NCI-H2227 (cell line): ENCODE data around the gene HACD3.

Source experiments
- DNase-seq: peaks from one replicate; lab custom pipeline; 2025; ENCODE audit not compliant: unreplicated experiment; lab: John Stamatoyannopoulos, UW

HACD3 gene

DNA sequence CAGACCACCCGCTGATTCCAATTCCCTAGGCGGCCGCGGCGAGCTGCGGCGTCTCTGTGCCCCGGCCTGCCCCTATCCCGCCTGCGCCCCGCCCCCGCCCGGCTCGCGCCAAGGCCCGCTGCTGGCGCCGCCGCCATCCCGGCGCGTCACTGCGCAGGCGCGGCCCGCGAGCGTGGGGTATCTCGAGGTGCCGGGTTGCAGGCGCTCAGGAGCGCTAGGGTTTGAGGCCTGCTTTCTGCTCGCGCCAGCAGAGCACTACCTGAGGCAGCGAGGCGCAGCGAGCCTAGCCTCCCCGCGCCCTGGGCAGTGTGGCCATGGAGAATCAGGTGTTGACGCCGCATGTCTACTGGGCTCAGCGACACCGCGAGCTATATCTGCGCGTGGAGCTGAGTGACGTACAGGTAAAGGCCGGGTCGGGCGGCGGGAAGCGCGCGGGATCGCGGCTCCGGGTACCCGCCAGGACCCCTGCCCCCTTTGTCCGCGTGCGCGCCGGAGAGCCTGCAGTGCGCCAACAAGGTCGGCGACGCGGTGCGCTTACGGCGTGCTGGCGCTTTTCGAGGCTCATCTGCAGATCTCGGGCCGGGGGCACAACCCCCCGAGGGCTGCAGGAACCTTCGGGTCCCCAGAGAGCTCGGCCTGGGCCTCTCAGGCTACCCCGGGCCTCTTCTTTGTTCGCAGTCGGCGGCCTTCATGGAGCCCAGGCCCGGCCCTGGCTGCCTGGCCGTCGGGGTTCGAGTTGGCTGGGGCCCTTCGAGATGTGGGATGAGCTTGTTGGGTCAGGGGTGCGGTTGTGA, at the start of gene HACD3:
TSS of gene HACD3 (plus strand) at position 146 of the 794 bp plus-strand sequence. CDS start at position 315, 169 bp downstream.
- peak; percentile 89 for DNase-seq

- DNase-seq: no peak
Measured at GRCh38 chr15:65484876-65485275, 45.4 kb upstream of the HACD3 start.

GRCh38 chr15:65494076-65494475, 36.2 kb upstream of the HACD3 start:
- no peak for DNase-seq

DNA sequence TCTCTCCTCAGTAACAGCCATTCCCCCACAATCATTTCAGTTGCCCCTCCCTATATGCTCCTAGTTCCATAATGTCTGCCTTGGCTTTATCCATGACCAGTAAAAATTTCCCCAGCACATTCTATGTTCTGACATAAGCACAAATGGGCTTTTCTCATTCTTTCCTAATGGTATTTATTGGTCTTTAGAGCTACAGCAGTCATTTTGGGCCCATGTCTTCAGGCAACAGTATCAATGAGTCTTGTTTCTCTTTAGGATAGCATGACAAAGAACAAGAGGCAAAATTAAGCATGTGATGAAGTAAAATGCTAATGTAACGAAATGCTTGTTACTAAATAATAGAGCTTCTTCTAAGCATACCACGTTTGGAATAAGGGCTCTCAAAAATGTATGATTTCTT, 20.9 kb upstream of the HACD3 start:
- DNase-seq: no peak

DNA sequence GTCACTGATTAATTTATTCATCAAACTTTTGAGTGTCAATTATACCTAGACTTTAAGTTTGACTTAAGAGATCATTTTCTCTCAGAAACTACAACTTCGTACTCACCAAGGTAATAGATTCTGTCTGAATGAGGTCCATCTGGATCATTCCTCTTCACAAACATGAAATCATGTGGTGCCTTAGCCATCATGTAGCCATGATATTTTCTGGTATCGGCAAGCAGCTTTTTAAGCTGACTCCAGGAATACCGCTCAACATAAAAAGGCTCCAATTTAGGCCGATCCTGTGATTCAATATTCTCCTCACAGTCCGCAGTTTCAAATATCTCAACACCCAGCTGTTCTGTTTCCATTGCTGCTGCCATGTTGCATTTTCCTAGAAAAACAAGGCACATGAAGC, 18.1 kb upstream of the HACD3 start:
- DNase-seq: no peak

DNA sequence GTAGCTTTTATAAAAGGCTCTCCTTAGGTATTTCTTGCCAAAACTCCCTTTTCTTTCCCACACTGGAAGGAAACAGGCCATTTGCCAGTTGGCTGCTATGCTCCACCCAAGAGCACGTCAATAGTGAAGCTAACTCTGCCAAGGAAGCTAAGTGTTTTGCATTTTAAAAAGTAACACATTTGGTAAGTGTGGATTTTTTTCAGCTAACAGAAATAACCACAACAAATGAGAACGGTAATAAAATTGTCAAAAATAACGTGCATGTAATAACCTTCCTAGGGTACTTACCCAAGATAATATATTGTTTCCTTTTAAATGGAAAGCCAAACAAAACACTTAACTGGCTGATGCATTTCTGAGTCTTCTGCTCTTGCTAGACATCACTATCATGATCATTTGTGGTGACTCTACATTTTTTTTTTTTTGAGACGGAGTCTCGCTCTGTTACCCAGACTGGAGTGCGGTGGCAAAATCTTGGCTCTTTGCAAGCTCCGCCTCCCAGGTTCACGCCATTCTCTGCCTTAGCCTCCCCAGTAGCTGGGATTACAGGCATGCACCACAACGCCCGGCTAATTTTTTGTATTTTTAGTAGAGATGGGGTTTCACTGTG, 17.4 kb upstream of the HACD3 start:
- no peak for DNase-seq

DNA sequence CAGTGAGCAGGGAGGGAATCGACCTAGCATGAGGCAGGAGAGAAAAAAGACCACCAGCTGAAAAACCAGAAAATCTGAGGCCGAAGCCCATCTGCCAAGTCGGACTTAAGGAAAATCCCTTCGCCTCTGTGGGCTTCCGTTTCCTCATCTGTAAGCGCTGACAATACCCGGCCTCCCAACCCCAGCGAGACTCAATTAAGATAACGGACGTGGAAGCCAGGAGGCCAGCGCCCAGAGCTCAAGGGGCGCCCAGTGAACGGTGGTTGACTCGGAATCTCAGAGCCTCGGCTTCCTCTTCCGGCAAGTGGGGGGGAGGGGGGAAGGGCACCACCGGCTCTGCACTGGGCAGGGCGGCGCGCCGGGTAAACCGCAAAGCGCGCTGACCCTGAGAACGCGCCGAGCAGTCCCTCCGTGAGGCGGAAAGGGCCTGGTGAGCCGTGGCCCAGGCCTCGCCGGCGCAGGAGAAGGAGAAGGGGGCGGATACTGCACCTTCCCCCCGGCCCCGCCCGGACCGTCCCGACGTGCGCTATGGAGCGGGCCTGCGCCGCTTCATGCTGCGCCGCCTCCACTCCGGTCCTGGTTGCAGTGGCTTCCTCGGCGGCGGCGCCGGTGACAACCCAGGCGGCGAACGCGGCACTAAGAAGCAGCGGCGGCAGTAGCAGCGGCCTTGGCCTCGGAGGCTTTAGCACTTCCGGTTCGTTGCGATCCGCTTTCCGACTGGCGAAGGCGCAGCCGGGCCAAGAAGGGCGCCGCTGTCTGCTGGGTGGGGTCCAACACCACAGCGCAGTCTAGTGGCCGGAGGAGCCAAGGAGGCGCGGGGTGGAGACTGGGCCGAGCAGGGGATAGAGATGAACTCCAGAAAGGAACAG, 13.0 kb upstream of the HACD3 start, which contains the start of gene DPP8:
TSS of gene DPP8 (minus strand) at position 693 of the 869 bp plus-strand sequence. CDS start 5,136 bp downstream, outside the sequence.
- peak; percentile 92 for DNase-seq

DNA sequence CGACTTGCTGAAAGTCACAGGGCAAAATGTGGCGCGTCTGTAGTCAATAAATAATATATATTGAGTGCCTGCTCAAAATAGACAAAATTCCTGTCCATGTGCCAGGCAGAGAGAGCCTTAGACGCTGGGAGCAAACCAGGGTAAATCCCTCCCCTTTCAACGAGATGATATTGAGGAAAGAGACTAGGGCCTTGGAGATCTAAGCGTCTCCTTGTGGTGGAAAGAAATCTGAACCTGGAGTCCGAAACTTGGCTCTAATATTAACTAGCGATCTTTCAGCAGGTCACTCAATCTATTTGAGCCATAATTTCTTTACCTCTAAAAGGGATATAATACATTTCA, 12.4 kb upstream of the HACD3 start:
- no peak for DNase-seq

GRCh38 chr15:65518633-65519285, 11.5 kb upstream of the HACD3 start:
- peak; percentile 46 for DNase-seq

DNA sequence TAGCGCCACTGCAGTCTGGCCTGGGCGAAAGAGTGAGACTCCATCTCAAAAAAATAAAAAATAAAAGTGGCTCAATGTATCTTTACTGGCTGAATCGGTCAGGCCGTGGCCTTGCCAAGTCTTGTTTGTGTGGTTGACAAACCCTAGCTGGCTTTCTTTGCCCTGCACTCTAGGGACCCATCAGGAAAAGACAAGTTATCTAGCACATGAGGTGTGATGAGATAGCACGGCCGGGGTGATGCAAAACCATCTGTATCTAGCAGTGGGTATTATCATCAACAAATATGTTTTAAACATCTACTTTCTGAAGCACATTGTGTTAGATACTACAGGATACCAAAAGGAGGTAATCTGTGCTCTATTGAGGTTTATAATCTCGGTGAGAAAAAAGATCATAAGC, 8.9 kb upstream of the HACD3 start:
- no peak for DNase-seq

DNA sequence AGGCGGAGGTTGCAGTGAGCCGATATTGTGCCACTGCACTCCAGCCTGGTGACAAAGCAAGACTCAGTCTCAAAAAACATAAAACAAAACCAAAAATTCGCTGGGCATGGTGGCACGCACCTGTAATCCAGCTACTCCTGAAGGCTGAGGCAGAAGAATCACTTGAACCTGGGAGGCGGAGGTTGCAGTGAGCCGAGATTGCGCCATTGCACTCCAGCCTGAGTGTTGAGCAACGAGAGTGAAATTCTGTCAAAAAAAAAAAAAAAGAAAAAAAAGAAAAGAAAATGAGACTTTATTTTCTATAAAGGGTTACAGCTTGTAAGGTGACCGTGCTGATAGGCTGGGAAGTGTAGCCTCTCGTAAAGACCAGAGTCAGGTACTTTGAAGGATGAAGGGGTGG, 6.0 kb upstream of the HACD3 start:
- DNase-seq: no peak

DNA sequence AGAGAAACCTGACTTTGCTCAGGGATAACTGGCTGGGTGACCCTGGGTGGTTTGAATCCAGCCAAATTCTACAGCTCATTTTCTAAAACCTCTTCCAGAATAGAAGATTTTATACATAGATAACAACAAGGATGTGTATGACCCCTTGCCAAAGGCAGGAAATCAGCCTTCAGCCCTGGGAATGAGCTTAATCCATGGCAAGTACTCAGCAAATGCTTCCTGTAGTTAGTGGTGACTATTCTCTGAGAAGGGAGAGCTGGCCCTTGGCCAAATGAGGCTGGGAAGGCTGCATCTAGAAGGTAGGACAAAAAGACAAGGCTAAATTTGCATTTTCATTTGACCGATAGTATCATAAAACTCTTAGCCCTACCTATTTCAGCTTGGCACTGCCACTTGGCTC, 4.6 kb upstream of the HACD3 start:
- DNase-seq: no peak

- no peak for DNase-seq
Measured at GRCh38 chr15:65528461-65529060, 1.7 kb upstream of the HACD3 start.

DNA sequence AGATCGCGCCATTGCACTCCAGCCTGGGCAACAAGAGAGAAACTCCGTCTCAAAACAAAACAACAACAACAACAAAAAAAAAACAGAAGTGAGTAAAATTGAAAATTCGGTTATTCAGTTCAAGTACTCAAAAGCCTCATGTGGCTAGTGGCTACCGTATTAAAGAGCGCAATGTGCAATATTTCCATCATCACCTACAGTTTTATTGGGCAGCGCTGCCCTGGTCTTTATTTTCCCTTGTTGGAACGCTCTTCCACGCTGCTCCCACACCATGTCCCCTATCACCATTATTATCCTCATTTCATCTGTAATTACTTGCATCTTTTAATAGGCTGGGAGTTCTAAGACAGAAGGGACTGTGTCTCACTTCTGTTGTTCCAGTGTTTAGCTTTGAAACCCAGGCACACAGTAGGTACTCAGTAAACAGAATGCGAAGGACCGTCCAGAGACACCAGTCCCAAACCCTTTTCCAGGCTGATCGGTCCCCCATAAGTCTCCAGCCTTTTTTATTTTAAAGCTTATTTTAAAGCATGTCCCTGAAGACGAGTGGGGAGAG, 423 bp upstream of the HACD3 start:
- no peak for DNase-seq

- DNase-seq: no peak
Measured at GRCh38 chr15:65532738-65533051, 2.4 kb downstream of the HACD3 start.

DNA sequence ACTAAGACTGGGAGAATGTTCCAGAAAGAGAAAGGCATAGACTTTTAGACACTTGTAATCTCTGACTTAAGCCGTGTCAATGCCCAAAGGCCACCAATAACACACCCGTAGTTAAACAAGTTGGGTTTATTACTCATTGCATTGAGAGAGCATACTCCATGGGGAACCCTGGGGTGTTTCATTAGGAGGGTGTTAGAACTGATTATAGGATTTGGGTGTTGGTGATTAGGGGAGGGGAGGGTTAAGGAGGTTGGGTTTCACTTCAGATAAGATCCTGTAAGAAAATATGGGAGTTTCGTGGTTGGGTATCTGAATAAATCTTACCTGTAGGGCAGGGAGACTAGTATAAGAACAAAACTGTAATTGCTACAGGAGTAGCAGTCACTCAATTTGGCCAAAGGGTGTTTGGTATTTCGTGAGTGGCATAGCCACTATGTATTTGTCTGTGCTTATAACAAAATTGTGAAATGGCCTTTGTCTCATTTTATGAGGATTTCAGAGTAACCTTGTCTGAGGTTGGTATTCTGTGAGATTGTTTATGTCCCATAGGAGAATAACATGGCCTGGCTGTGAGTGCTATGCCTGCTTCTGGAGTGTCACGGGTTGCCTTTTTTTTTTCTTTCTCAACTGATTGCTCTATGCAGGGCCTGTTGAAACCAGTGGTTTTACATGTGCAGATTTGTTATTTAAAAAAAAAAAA, 2.9 kb downstream of the HACD3 start:
- no peak for DNase-seq

GRCh38 chr15:65535192-65535591, 4.9 kb downstream of the HACD3 start:
- no peak for DNase-seq

DNA sequence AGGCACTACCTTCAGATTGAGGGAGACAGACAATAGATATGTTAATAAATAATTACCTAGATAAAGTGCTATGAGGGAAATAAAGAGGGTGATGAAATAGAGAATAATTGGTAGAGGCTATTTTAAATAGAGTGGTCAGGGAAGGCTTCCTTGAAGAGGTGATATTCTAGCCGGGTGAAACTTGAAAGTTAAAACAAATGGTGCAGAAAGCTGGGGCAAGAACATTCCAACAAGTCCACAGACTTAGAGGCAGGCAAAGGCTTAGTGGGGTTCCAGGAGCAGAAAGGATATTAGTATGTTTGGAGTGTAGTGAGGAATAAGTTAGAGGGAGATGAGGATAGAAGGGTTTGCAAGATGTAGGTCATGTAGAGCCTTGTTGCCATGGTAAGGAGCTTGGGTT, 10.1 kb downstream of the HACD3 start:
- no peak for DNase-seq

DNA sequence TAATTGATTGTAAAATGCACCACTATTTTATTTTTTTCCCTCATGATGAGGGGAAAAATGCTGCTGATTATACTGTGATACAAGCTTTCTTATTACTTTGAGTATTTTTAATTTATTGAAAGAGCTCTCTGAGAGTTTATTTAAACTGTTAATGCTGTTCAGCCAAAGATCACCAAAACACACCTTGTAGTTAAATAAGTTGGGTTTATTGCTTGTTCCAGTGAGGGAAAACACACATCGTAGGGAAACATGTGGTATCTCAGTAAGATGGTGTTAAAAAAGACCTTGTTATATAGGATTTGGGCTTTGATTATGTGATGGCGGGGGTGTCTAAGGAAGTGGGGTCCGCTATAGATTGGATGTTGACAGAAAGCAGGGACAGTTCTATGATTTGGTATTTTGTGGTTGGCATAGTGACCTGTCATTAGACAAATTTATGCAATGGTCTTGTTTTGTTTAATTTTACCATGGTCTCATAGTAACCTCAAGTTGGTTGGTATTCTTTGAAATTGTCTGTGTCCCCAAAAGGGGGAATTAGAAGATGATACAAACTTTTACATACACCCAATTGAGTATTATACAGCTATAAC, 11.1 kb downstream of the HACD3 start:
- no peak for DNase-seq

DNA sequence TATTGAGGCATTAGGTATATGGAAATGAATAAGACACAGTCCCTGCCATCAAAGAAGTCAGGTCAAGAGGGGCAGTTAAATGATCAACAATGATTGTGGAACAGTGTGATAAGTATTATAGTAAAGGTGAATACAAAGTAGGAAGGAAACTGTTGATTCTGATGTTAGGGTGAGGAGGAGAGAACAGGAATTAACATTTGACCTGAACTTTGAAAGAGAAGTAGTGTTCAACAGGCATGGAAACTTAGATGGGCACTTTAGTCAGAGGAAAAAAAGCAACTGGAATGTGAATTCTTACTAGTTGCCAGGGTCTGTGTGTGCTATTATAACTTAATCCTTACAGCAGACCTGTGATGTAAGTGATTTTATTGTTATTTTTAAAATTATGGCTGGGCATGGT, 17.6 kb downstream of the HACD3 start:
- no peak for DNase-seq
